ENCODE data around the gene MORC4.
"Not testable (repeated sequence)": the region's sequence is repeated elsewhere in the genome, so short reads cannot be mapped to it uniquely, and the experiment has no call there.

Gene MORC4

GRCh38 chrX:106980952-106981626 lies 18.9 kb downstream of the MORC4 start:
- Histone ChIP-seq H3K27me3 (ENCODE audit: control insufficient read depth in 2 of 2, insufficient read depth in 2 of 2, low read length in 2 of 2) (no peaks in the 10 kb centered on the region), H3K36me3 (ENCODE audit: control insufficient read depth in 2 of 2, insufficient read depth in 2 of 2, low read length in 2 of 2) (no peaks in the 10 kb centered on the region), H3K27ac (ENCODE audit: low read depth in 2 of 2, low read length in 2 of 2) (no peak overlapping the region), H3K4me1 (ENCODE audit: control insufficient read depth in 2 of 2, insufficient read depth in 2 of 2, low read length in 2 of 2) (no peaks in the 10 kb centered on the region), H3K4me3 (ENCODE audit: low read length in 2 of 2) (no peak overlapping the region), H3K9ac (ENCODE audit: low read depth in 1 of 2, low read length in 2 of 2) (no peak overlapping the region), H3K9me3 (ENCODE audit: control insufficient read depth in 2 of 2, low read length in 2 of 2) (no peaks in the 10 kb centered on the region)

- Histone ChIP-seq H3K36me3 (ENCODE audit: control insufficient read depth in 2 of 2, insufficient read depth in 2 of 2, low read length in 2 of 2) (no peaks in the 10 kb centered on the region), H3K27ac (ENCODE audit: low read depth in 2 of 2, low read length in 2 of 2) (no peak overlapping the region), H3K4me3 (ENCODE audit: low read length in 2 of 2) (no peak overlapping the region), H3K27me3 (ENCODE audit: control insufficient read depth in 2 of 2, insufficient read depth in 2 of 2, low read length in 2 of 2) (no peaks in the 10 kb centered on the region), H3K4me1 (ENCODE audit: control insufficient read depth in 2 of 2, insufficient read depth in 2 of 2, low read length in 2 of 2) (no peaks in the 10 kb centered on the region), H3K9me3 (ENCODE audit: control insufficient read depth in 2 of 2, low read length in 2 of 2) (no peaks in the 10 kb centered on the region), H3K9ac (ENCODE audit: low read depth in 1 of 2, low read length in 2 of 2) (no peak overlapping the region)
Observed at GRCh38 chrX:106976416-106976815, 23.6 kb downstream of the MORC4 start.

GRCh38 chrX:106973433-106974149 lies 26.4 kb downstream of the MORC4 start:
- Histone ChIP-seq H3K27me3 (ENCODE audit: control insufficient read depth in 2 of 2, insufficient read depth in 2 of 2, low read length in 2 of 2) (no peaks in the 10 kb centered on the region), H3K9me3 (ENCODE audit: control insufficient read depth in 2 of 2, low read length in 2 of 2) (no peaks in the 10 kb centered on the region), H3K36me3 (ENCODE audit: control insufficient read depth in 2 of 2, insufficient read depth in 2 of 2, low read length in 2 of 2) (no peaks in the 10 kb centered on the region), H3K27ac (ENCODE audit: low read depth in 2 of 2, low read length in 2 of 2) (no peak overlapping the region), H3K4me1 (ENCODE audit: control insufficient read depth in 2 of 2, insufficient read depth in 2 of 2, low read length in 2 of 2) (no peaks in the 10 kb centered on the region), H3K9ac (ENCODE audit: low read depth in 1 of 2, low read length in 2 of 2) (no peak overlapping the region), H3K4me3 (ENCODE audit: low read length in 2 of 2) (no peak overlapping the region)

GRCh38 chrX:106972896-106973295 lies 27.1 kb downstream of the MORC4 start:
- Histone ChIP-seq H3K4me3 (ENCODE audit: low read length in 2 of 2) (no peak overlapping the region), H3K9me3 (ENCODE audit: control insufficient read depth in 2 of 2, low read length in 2 of 2) (no peaks in the 10 kb centered on the region), H3K4me1 (ENCODE audit: control insufficient read depth in 2 of 2, insufficient read depth in 2 of 2, low read length in 2 of 2) (no peaks in the 10 kb centered on the region), H3K9ac (ENCODE audit: low read depth in 1 of 2, low read length in 2 of 2) (no peak overlapping the region), H3K36me3 (ENCODE audit: control insufficient read depth in 2 of 2, insufficient read depth in 2 of 2, low read length in 2 of 2) (no peaks in the 10 kb centered on the region), H3K27ac (ENCODE audit: low read depth in 2 of 2, low read length in 2 of 2) (no peak overlapping the region), H3K27me3 (ENCODE audit: control insufficient read depth in 2 of 2, insufficient read depth in 2 of 2, low read length in 2 of 2) (no peaks in the 10 kb centered on the region)

GRCh38 chrX:106966547-106966946 lies 33.5 kb downstream of the MORC4 start:
- H3K9ac ChIP-seq (ENCODE audit: low read depth in 1 of 2, low read length in 2 of 2); H3K4me1 ChIP-seq (ENCODE audit: control insufficient read depth in 2 of 2, insufficient read depth in 2 of 2, low read length in 2 of 2); H3K27me3 ChIP-seq (ENCODE audit: control insufficient read depth in 2 of 2, insufficient read depth in 2 of 2, low read length in 2 of 2); H3K36me3 ChIP-seq (ENCODE audit: control insufficient read depth in 2 of 2, insufficient read depth in 2 of 2, low read length in 2 of 2); H3K9me3 ChIP-seq (ENCODE audit: control insufficient read depth in 2 of 2, low read length in 2 of 2); H3K4me3 ChIP-seq (ENCODE audit: low read length in 2 of 2); H3K27ac ChIP-seq (ENCODE audit: low read depth in 2 of 2, low read length in 2 of 2): not testable (repeated sequence)

GRCh38 chrX:106964290-106964689 lies 35.7 kb downstream of the MORC4 start:
- Histone ChIP-seq H3K27me3 (ENCODE audit: control insufficient read depth in 2 of 2, insufficient read depth in 2 of 2, low read length in 2 of 2) (peaks cover 0 to 4% of the 10 kb centered on the region in 2 donors), H3K9me3 (ENCODE audit: control insufficient read depth in 2 of 2, low read length in 2 of 2) (no peaks in the 10 kb centered on the region), H3K9ac (ENCODE audit: low read depth in 1 of 2, low read length in 2 of 2) (no peak overlapping the region), H3K4me3 (ENCODE audit: low read length in 2 of 2) (no peak overlapping the region), H3K36me3 (ENCODE audit: control insufficient read depth in 2 of 2, insufficient read depth in 2 of 2, low read length in 2 of 2) (peaks cover 0 to 4% of the 10 kb centered on the region in 2 donors), H3K27ac (ENCODE audit: low read depth in 2 of 2, low read length in 2 of 2) (no peak overlapping the region), H3K4me1 (ENCODE audit: control insufficient read depth in 2 of 2, insufficient read depth in 2 of 2, low read length in 2 of 2) (no peaks in the 10 kb centered on the region)

GRCh38 chrX:106963111-106963510 lies 36.9 kb downstream of the MORC4 start:
- no peak overlapping the region for H3K4me3 ChIP-seq (ENCODE audit: low read length in 2 of 2)
- no peak overlapping the region for H3K27ac ChIP-seq (ENCODE audit: low read depth in 2 of 2, low read length in 2 of 2)
- peaks cover 0 to 4% of the 10 kb centered on the region in 2 donors for H3K36me3 ChIP-seq (ENCODE audit: control insufficient read depth in 2 of 2, insufficient read depth in 2 of 2, low read length in 2 of 2)
- no peak overlapping the region for H3K9ac ChIP-seq (ENCODE audit: low read depth in 1 of 2, low read length in 2 of 2)
- no peaks in the 10 kb centered on the region for H3K4me1 ChIP-seq (ENCODE audit: control insufficient read depth in 2 of 2, insufficient read depth in 2 of 2, low read length in 2 of 2)
- peaks cover 0 to 4% of the 10 kb centered on the region in 2 donors for H3K27me3 ChIP-seq (ENCODE audit: control insufficient read depth in 2 of 2, insufficient read depth in 2 of 2, low read length in 2 of 2)
- no peaks in the 10 kb centered on the region for H3K9me3 ChIP-seq (ENCODE audit: control insufficient read depth in 2 of 2, low read length in 2 of 2)

GRCh38 chrX:106959901-106960300 lies 40.1 kb downstream of the MORC4 start:
- Histone ChIP-seq H3K27ac (ENCODE audit: low read depth in 2 of 2, low read length in 2 of 2) (no peak overlapping the region), H3K4me1 (ENCODE audit: control insufficient read depth in 2 of 2, insufficient read depth in 2 of 2, low read length in 2 of 2) (no peaks in the 10 kb centered on the region), H3K9me3 (ENCODE audit: control insufficient read depth in 2 of 2, low read length in 2 of 2) (no peaks in the 10 kb centered on the region), H3K4me3 (ENCODE audit: low read length in 2 of 2) (no peak overlapping the region), H3K9ac (ENCODE audit: low read depth in 1 of 2, low read length in 2 of 2) (no peak overlapping the region), H3K27me3 (ENCODE audit: control insufficient read depth in 2 of 2, insufficient read depth in 2 of 2, low read length in 2 of 2) (peaks cover 0 to 4% of the 10 kb centered on the region in 2 donors), H3K36me3 (ENCODE audit: control insufficient read depth in 2 of 2, insufficient read depth in 2 of 2, low read length in 2 of 2) (peaks cover 0 to 4% of the 10 kb centered on the region in 2 donors)

- H3K9ac ChIP-seq (ENCODE audit: low read depth in 1 of 2, low read length in 2 of 2), result no peak overlapping the region
- H3K27ac ChIP-seq (ENCODE audit: low read depth in 2 of 2, low read length in 2 of 2), result no peak overlapping the region
- no peaks in the 10 kb centered on the region for H3K4me1 ChIP-seq (ENCODE audit: control insufficient read depth in 2 of 2, insufficient read depth in 2 of 2, low read length in 2 of 2)
- peaks cover 0 to 4% of the 10 kb centered on the region in 2 donors for H3K27me3 ChIP-seq (ENCODE audit: control insufficient read depth in 2 of 2, insufficient read depth in 2 of 2, low read length in 2 of 2)
- H3K36me3 ChIP-seq (ENCODE audit: control insufficient read depth in 2 of 2, insufficient read depth in 2 of 2, low read length in 2 of 2), result peaks cover 0 to 4% of the 10 kb centered on the region in 2 donors
- H3K4me3 ChIP-seq (ENCODE audit: low read length in 2 of 2), result no peak overlapping the region
- no peaks in the 10 kb centered on the region for H3K9me3 ChIP-seq (ENCODE audit: control insufficient read depth in 2 of 2, low read length in 2 of 2)
Observed at GRCh38 chrX:106957856-106958255, 42.2 kb downstream of the MORC4 start.

- H3K27ac ChIP-seq (ENCODE audit: low read depth in 2 of 2, low read length in 2 of 2), result no peak overlapping the region
- peaks cover 0 to 3% of the 10 kb centered on the region in 2 donors for H3K27me3 ChIP-seq (ENCODE audit: control insufficient read depth in 2 of 2, insufficient read depth in 2 of 2, low read length in 2 of 2)
- no peaks in the 10 kb centered on the region for H3K9me3 ChIP-seq (ENCODE audit: control insufficient read depth in 2 of 2, low read length in 2 of 2)
- H3K9ac ChIP-seq (ENCODE audit: low read depth in 1 of 2, low read length in 2 of 2), result no peak overlapping the region
- no peaks in the 10 kb centered on the region for H3K36me3 ChIP-seq (ENCODE audit: control insufficient read depth in 2 of 2, insufficient read depth in 2 of 2, low read length in 2 of 2)
- H3K4me3 ChIP-seq (ENCODE audit: low read length in 2 of 2), result no peak overlapping the region
- H3K4me1 ChIP-seq (ENCODE audit: control insufficient read depth in 2 of 2, insufficient read depth in 2 of 2, low read length in 2 of 2), result no peaks in the 10 kb centered on the region
Observed at GRCh38 chrX:106955004-106955772, 44.8 kb downstream of the MORC4 start.

All from mucosa of rectum (tissue), 2 donors.